HCT116 (cell line): ENCODE measurements around the gene MAP6D1. TPM values are rescaled to one million over a fixed set of nuclear protein-coding genes. Genes with fewer than 3 reads are reported as not detected.

Source experiments
- ATAC-seq: fragments of 200-7000 bp; cut with Tn5 transposase; 2 replicates; pipeline ENCODE4 v1.9.1; 2020; ENCODE audit warnings: mild to moderate bottlenecking, moderate library complexity
- BruUV-seq: library from RNA; stranded (reverse); fragments of 400-500 nt; replicated peaks from 2 replicates; lab custom pipeline; 2021; lab: Mats Ljungman, UMichigan
- CTCF ChIA-PET: fragments of 300-600 bp; sonication (Branson Sonifier 250); formaldehyde crosslinking; loops from one replicate; lab custom pipeline; 2021; ENCODE audit warnings: antibody characterized with exemption; lab: Charles Lee
- POLR2A ChIA-PET: fragments of 300-600, 350-600 bp; sonication (Branson Sonifier 250); formaldehyde crosslinking; loops from one replicate; lab custom pipeline; 2021; ENCODE audit warnings: antibody characterized with exemption; lab: Charles Lee
- RAD21 ChIA-PET, 2 experiments: fragments of 300-600 bp; sonication (Branson Sonifier 250); formaldehyde crosslinking; loops; one replicate each; lab custom pipeline; 2023; ENCODE audit warnings: low total read pairs in 2 of 2; ENCODE audit not compliant: uncharacterized antibody in 2 of 2, unreplicated experiment in 2 of 2, low non-redundant PET in 1 of 2; lab: Charles Lee
- DNase-seq: peaks from one replicate; pipeline ENCODE4 v3.0.0-alpha.2; 2010; ENCODE audit warnings: low read depth, low spot score
- H2AFZ ChIP-seq: fragments of 200-600 bp; shearing (Covaris generic), sonication (generic); 2 replicates; pipeline ENCODE4 v1.6.1; 2017; ENCODE audit warnings: low read depth, mixed run types, mixed read lengths, antibody characterized with exemption, low read length; ENCODE audit not compliant: poor library complexity, severe bottlenecking
- H3K27ac ChIP-seq: 2 replicates; pipeline ENCODE4 v1.5.1; 2012; ENCODE audit warnings: low read depth, low read length
- H3K27me3 ChIP-seq: fragments of 200-600 bp; sonication (generic); 2 replicates; pipeline ENCODE4 v1.6.1; 2016; ENCODE audit warnings: mixed run types, low read length, mixed read lengths; ENCODE audit not compliant: insufficient read depth
- H3K36me3 ChIP-seq, 2 experiments: fragments of 200-500 bp in 1 of 2; fragments of 200-600 bp in 1 of 2; sonication (Bioruptor generic) in 1 of 2; sonication (generic) in 1 of 2; 2 replicates each; pipeline versions ENCODE4 v1.5.1 to v1.6.1; 2014 to 2016; ENCODE audit warnings: low read length in 2 of 2, inconsistent platforms in 1 of 2, mixed read lengths in 1 of 2, mixed run types in 1 of 2; ENCODE audit not compliant: insufficient read depth in 2 of 2, control insufficient read depth in 1 of 2
- H3K4me1 ChIP-seq, 2 experiments: fragments of 200-600 bp in 1 of 2; sonication (generic) in 1 of 2; 2 replicates each; pipeline versions ENCODE4 v1.5.1 to v1.6.1; 2012 to 2017; ENCODE audit warnings: low read length in 2 of 2, inconsistent platforms in 1 of 2, mild to moderate bottlenecking in 1 of 2, mixed read lengths in 1 of 2, mixed run types in 1 of 2, moderate library complexity in 1 of 2; ENCODE audit not compliant: insufficient read depth in 2 of 2, control insufficient read depth in 1 of 2
- H3K4me2 ChIP-seq: fragments of 200-600 bp; sonication (generic); 2 replicates; pipeline ENCODE4 v1.6.1; 2017; ENCODE audit warnings: mixed run types, low read length, mixed read lengths
- H3K4me3 ChIP-seq, 2 experiments: fragments of 200-600 bp in 1 of 2; sonication (generic) in 1 of 2; replicated peaks in 1 of 2; 2 replicates each; pipeline ENCODE4 v1.5.1; 2011 to 2016; ENCODE audit warnings: low read length in 2 of 2, control low read depth in 1 of 2, low read depth in 1 of 2, mild to moderate bottlenecking in 1 of 2, mixed read lengths in 1 of 2, mixed run types in 1 of 2
- H3K79me2 ChIP-seq: fragments of 200-600 bp; sonication (generic); 2 replicates; pipeline ENCODE4 v1.6.1; 2017; ENCODE audit warnings: mild to moderate bottlenecking, mixed run types, low read length, moderate library complexity, mixed read lengths; ENCODE audit not compliant: insufficient read depth
- H3K9ac ChIP-seq: fragments of 200-600 bp; sonication (generic); 2 replicates; pipeline ENCODE4 v1.6.1; 2016; ENCODE audit warnings: low read length, mixed read lengths
- H3K9me2 ChIP-seq: fragments of 200-600 bp; sonication (generic), shearing (Covaris generic); 2 replicates; pipeline ENCODE4 v1.6.1; 2017; ENCODE audit warnings: mixed run types, mild to moderate bottlenecking, moderate library complexity; ENCODE audit not compliant: insufficient read depth
- H3K9me3 ChIP-seq, 2 experiments: fragments of 200-500 bp in 1 of 2; fragments of 200-600 bp in 1 of 2; sonication (Bioruptor generic) in 1 of 2; sonication (generic) in 1 of 2; 2 replicates each; pipeline ENCODE4 v1.6.1; 2014 to 2017; ENCODE audit warnings: low read length in 2 of 2, mixed read lengths in 2 of 2, inconsistent platforms in 1 of 2, low read depth in 1 of 2, mild to moderate bottlenecking in 1 of 2, mixed run types in 1 of 2, moderate library complexity in 1 of 2; ENCODE audit not compliant: control insufficient read depth in 1 of 2, insufficient read depth in 1 of 2
- H4K20me1 ChIP-seq: fragments of 200-600 bp; sonication (generic), shearing (Covaris generic); 2 replicates; pipeline ENCODE4 v1.6.1; 2017; ENCODE audit warnings: mixed run types, mild to moderate bottlenecking, moderate library complexity; ENCODE audit not compliant: insufficient read depth
- CTCF ChIP-seq, 3 experiments: fragments of 200-600 bp in 1 of 3; sonication (generic) in 1 of 3; IDR thresholded peaks in 2 of 3; conservative IDR thresholded peaks in 1 of 3; 2 replicates each; pipeline ENCODE4 v1.5.1; 2012 to 2017; ENCODE audit warnings: low read depth in 2 of 3, low read length in 2 of 3, antibody characterized with exemption in 1 of 3, borderline replicate concordance in 1 of 3, control low read depth in 1 of 3, mild to moderate bottlenecking in 1 of 3, mixed read lengths in 1 of 3, mixed run types in 1 of 3, moderate library complexity in 1 of 3; ENCODE audit not compliant: insufficient read depth in 1 of 3
- FOSL1 ChIP-seq: IDR thresholded peaks from 2 replicates; pipeline ENCODE4 v1.6.1; 2012; ENCODE audit warnings: low read depth
- MAX ChIP-seq: IDR thresholded peaks from 2 replicates; pipeline ENCODE4 v1.6.1; 2012
- POLR2A ChIP-seq: IDR thresholded peaks from 2 replicates; pipeline ENCODE4 v1.7.0; 2011; ENCODE audit warnings: borderline replicate concordance; ENCODE audit not compliant: insufficient read depth, insufficient read length; ENCODE audit errors: extremely low read depth
- RAD21 ChIP-seq: IDR thresholded peaks from 2 replicates; pipeline ENCODE4 v1.6.1; 2012; ENCODE audit warnings: low read depth, mild to moderate bottlenecking
- SIN3A ChIP-seq: IDR thresholded peaks from 2 replicates; pipeline ENCODE4 v1.6.1; 2012; ENCODE audit warnings: low read depth
- SP1 ChIP-seq: IDR thresholded peaks from 2 replicates; pipeline ENCODE4 v1.6.1; 2012; ENCODE audit warnings: low read depth
- SRF ChIP-seq: IDR thresholded peaks from 2 replicates; pipeline ENCODE4 v1.6.1; 2012; ENCODE audit warnings: low read depth
- YY1 ChIP-seq: IDR thresholded peaks from 2 replicates; pipeline ENCODE4 v1.6.1; 2011; ENCODE audit warnings: low read length, low read depth, moderate library complexity, mild to moderate bottlenecking; ENCODE audit not compliant: insufficient replicate concordance; ENCODE audit errors: extremely low read depth
- ZNF274 ChIP-seq: fragments of 200-500 bp; sonication (Bioruptor generic); IDR thresholded peaks from 2 replicates; pipeline ENCODE4 v1.6.1; 2014; ENCODE audit warnings: mild to moderate bottlenecking, low read depth, low read length, inconsistent platforms
- intact Hi-C: fragments of 100-400 bp; cut with micrococcal nuclease; formaldehyde crosslinking; loops from 2 replicates; pipeline ENCODE4 v1.10.0; 2022
- total RNA-seq: library from RNA; stranded (reverse); gene quantifications from one replicate; pipeline ENCODE4 v1.2.1, GENCODE V29; 2021; ENCODE audit not compliant: unreplicated experiment
- TF ChIP-seq, protein P1 (sequence below): IDR thresholded peaks from 2 replicates; pipeline ENCODE4 v1.6.1; 2011; ENCODE audit warnings: mild to moderate bottlenecking, low read length, moderate library complexity; ENCODE audit not compliant: insufficient replicate concordance; ENCODE audit errors: extremely low read depth

Gene MAP6D1
- total RNA-seq, 1 experiment from 2014 or later, result 5.3 TPM

GRCh38 chr3:183781246-183781645, 44.1 kb downstream of the MAP6D1 start:
- ChIA-PET RAD21 (no interaction called here), POLR2A (no interaction called here), CTCF (interaction anchor here (3.2 kb wide), 1 partner anchor 14 kb away, joined by 8 read pairs; no protein-coding TSS in a partner anchor)
- Histone ChIP-seq H2AFZ (no peak overlapping the region), H3K4me1 (no peaks in the 10 kb centered on the region), H3K36me3 (peaks cover 34 to 48% of the 10 kb centered on the region in 2 experiments), H3K9me3 (no peaks in the 10 kb centered on the region), H3K27me3 (no peaks in the 10 kb centered on the region), H3K79me2 (0 out of 2 replicates have a peak, but pooled peaks cover 13% of the 10 kb centered on the region), H3K9ac (no peak overlapping the region), H3K4me3 (no peak overlapping the region), H3K4me2 (no peak overlapping the region), H3K27ac (no peak overlapping the region), H3K9me2 (no peaks in the 10 kb centered on the region), H4K20me1 (no peaks in the 10 kb centered on the region)
- ATAC-seq (no peak), DNase-seq (no peak)
- BruUV-seq, result no TSS peak
- TF ChIP-seq SP1 (no peak), SRF (no peak), FOSL1 (no peak)
- TF ChIP-seq, protein P1, sequence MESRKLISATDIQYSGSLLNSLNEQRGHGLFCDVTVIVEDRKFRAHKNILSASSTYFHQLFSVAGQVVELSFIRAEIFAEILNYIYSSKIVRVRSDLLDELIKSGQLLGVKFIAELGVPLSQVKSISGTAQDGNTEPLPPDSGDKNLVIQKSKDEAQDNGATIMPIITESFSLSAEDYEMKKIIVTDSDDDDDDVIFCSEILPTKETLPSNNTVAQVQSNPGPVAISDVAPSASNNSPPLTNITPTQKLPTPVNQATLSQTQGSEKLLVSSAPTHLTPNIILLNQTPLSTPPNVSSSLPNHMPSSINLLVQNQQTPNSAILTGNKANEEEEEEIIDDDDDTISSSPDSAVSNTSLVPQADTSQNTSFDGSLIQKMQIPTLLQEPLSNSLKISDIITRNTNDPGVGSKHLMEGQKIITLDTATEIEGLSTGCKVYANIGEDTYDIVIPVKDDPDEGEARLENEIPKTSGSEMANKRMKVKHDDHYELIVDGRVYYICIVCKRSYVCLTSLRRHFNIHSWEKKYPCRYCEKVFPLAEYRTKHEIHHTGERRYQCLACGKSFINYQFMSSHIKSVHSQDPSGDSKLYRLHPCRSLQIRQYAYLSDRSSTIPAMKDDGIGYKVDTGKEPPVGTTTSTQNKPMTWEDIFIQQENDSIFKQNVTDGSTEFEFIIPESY, result no peak
- intact Hi-C loops, result no loop called here

GRCh38 chr3:183779896-183780465, 45.4 kb downstream of the MAP6D1 start:
- H3K4me1 ChIP-seq, result no peaks in the 10 kb centered on the region
- ChIA-PET RAD21 (interaction anchor here in 1 of 2 experiments (0.7 kb wide), 1 partner anchor 1874 kb away, joined by 4 read pairs; no protein-coding TSS in a partner anchor), CTCF (interaction anchor here (0.6 to 3.2 kb wide), 2 partner anchors 13 to 119 kb away, joined by 4 to 8 read pairs; no protein-coding TSS in a partner anchor), POLR2A (no interaction called here)
- no peak overlapping the region for H3K27ac ChIP-seq
- TF ChIP-seq POLR2A (no peak), CTCF (IDR thresholded peaks at IDR 0.05 in 2 of 3, conservative IDR thresholded peaks at IDR 0.05 in 1 of 3; ENCODE audit: borderline replicate concordance in 1 of 3, insufficient read depth in 1 of 3, low read depth in 2 of 3, low read length in 2 of 3) (no peak), RAD21 (no peak), SIN3A (no peak), MAX (no peak), YY1 (no peak), ZNF274 (no peak)
- TF ChIP-seq, protein P1, result no peak
- no peaks in the 10 kb centered on the region for H3K9me3 ChIP-seq
- no peak overlapping the region for H3K4me2 ChIP-seq
- H3K9ac ChIP-seq, result no peak overlapping the region
- intact Hi-C loops, result no loop called here
- no peaks in the 10 kb centered on the region for H4K20me1 ChIP-seq
- H3K4me3 ChIP-seq, result no peak overlapping the region
- ATAC-seq (no peak), DNase-seq (no peak)
- no TSS peak for BruUV-seq
- H3K36me3 ChIP-seq, result peaks cover 37 to 47% of the 10 kb centered on the region in 2 experiments
- H3K79me2 ChIP-seq, result 0 out of 2 replicates have a peak, but pooled peaks cover 13% of the 10 kb centered on the region
- H3K9me2 ChIP-seq, result no peaks in the 10 kb centered on the region
- H3K27me3 ChIP-seq, result no peaks in the 10 kb centered on the region
- no peak overlapping the region for H2AFZ ChIP-seq
